Astrocyte (in vitro differentiated cells and primary cell): ENCODE measurements around the gene FERMT3.

Experiments used
- CTCF ChIP-seq: IDR thresholded peaks from 2 replicates; pipeline ENCODE4 v1.5.1; 2011; ENCODE audit warnings: low read depth, mild to moderate bottlenecking, inconsistent platforms, low read length, moderate library complexity; ENCODE audit not compliant: insufficient read depth
- EZH2 ChIP-seq: IDR thresholded peaks from 2 replicates; pipeline ENCODE4 v1.6.1; 2012; ENCODE audit warnings: mild to moderate bottlenecking, low read length, inconsistent platforms; ENCODE audit not compliant: insufficient read depth

GRCh38 chr11:64218628-64219353 lies 12.3 kb downstream of the FERMT3 start:
- TF ChIP-seq CTCF: no peak
- TF ChIP-seq EZH2: no peak
